HepG2 (cell line): ENCODE data around the gene CITED2. TPM values are rescaled to one million over a fixed set of nuclear protein-coding genes. Genes with fewer than 3 reads are reported as not detected.

Experiments
- AHR ChIP-seq: IDR thresholded peaks from 2 replicates; pipeline ENCODE4 v1.6.1; 2018; ENCODE audit warnings: missing genetic modification reagents, missing compliant biosample characterization
- CREB3 ChIP-seq: sonication (generic); formaldehyde crosslinking; IDR thresholded peaks from 2 replicates; pipeline ENCODE4 v1.5.0; 2020; ENCODE audit warnings: missing genetic modification reagents
- FOSL1 ChIP-seq: sonication (generic); formaldehyde crosslinking; IDR thresholded peaks from 2 replicates; pipeline ENCODE4 v1.9.0; 2021; ENCODE audit warnings: missing genetic modification reagents, borderline replicate concordance
- HNF4G ChIP-seq, 2 experiments: sonication (generic) in 1 of 2; formaldehyde crosslinking in 1 of 2; IDR thresholded peaks; 2 replicates each; pipeline versions ENCODE4 v1.4.0 to v1.6.1; 2011 to 2020; ENCODE audit warnings: borderline replicate concordance in 2 of 2, low read depth in 2 of 2, mild to moderate bottlenecking in 2 of 2, low read length in 1 of 2, missing genetic modification reagents in 1 of 2, moderate library complexity in 1 of 2
- ISL2 ChIP-seq: sonication (generic); formaldehyde crosslinking; IDR thresholded peaks from 2 replicates; pipeline ENCODE4 v1.5.0; 2020; ENCODE audit warnings: missing genetic modification reagents
- MYNN ChIP-seq: sonication (generic); formaldehyde crosslinking; IDR thresholded peaks from 2 replicates; pipeline ENCODE4 v1.4.0; 2020; ENCODE audit warnings: mild to moderate bottlenecking, low read depth, missing genetic modification reagents
- RFX5 ChIP-seq: IDR thresholded peaks from 2 replicates; pipeline ENCODE4 v1.6.1; 2011; ENCODE audit warnings: low read depth, low read length, improper control_type of control experiment
- SNAI1 ChIP-seq: sonication (generic); formaldehyde crosslinking; IDR thresholded peaks from 2 replicates; pipeline ENCODE4 v1.5.0; 2020; ENCODE audit warnings: mild to moderate bottlenecking, missing genetic modification reagents, borderline replicate concordance
- TCF12 ChIP-seq, 2 experiments: fragments of 450-650 bp in 1 of 2; sonication (generic) in 1 of 2; formaldehyde crosslinking in 1 of 2; IDR thresholded peaks; 2 replicates each; pipeline versions ENCODE4 v1.6.1 to v1.8.0; 2017 to 2022; ENCODE audit warnings: antibody characterized with exemption in 1 of 2, mild to moderate bottlenecking in 1 of 2, missing genetic modification reagents in 1 of 2, moderate library complexity in 1 of 2
- ZBED4 ChIP-seq: sonication (generic); formaldehyde crosslinking; IDR thresholded peaks from 2 replicates; pipeline ENCODE4 v1.4.0; 2020; ENCODE audit warnings: missing genetic modification reagents, borderline replicate concordance
- ZNF326 ChIP-seq: sonication (generic); formaldehyde crosslinking; IDR thresholded peaks from 2 replicates; pipeline ENCODE4 v1.4.0; 2020; ENCODE audit warnings: missing genetic modification reagents, borderline replicate concordance
- ZNF550 ChIP-seq: sonication (generic); formaldehyde crosslinking; IDR thresholded peaks from 2 replicates; pipeline ENCODE4 v1.4.0; 2020; ENCODE audit warnings: mild to moderate bottlenecking, missing genetic modification reagents, borderline replicate concordance
- ZNF605 ChIP-seq: sonication (generic); formaldehyde crosslinking; IDR thresholded peaks from 2 replicates; pipeline ENCODE4 v1.8.0; 2022; ENCODE audit warnings: mild to moderate bottlenecking, missing genetic modification reagents
- ZNF678 ChIP-seq: sonication (generic); formaldehyde crosslinking; IDR thresholded peaks from 2 replicates; pipeline ENCODE4 v1.4.0; 2020; ENCODE audit warnings: mild to moderate bottlenecking, missing genetic modification reagents
- ZNF720 ChIP-seq: sonication (generic); formaldehyde crosslinking; IDR thresholded peaks from 2 replicates; pipeline ENCODE4 v1.4.0; 2020; ENCODE audit warnings: missing genetic modification reagents
- ZNF770 ChIP-seq: sonication (generic); formaldehyde crosslinking; IDR thresholded peaks from 2 replicates; pipeline ENCODE4 v1.5.0; 2020; ENCODE audit warnings: mild to moderate bottlenecking, missing genetic modification reagents
- ZNF841 ChIP-seq: sonication (generic); formaldehyde crosslinking; IDR thresholded peaks from 2 replicates; pipeline ENCODE4 v1.8.1; 2023; ENCODE audit warnings: missing genetic modification reagents, borderline replicate concordance
- ZSCAN29 ChIP-seq: sonication (generic); formaldehyde crosslinking; conservative IDR thresholded peaks from 2 replicates; pipeline ENCODE4 v1.4.0; 2020; ENCODE audit warnings: mild to moderate bottlenecking, missing genetic modification reagents
- ZSCAN5A ChIP-seq: sonication (generic); formaldehyde crosslinking; IDR thresholded peaks from 2 replicates; pipeline ENCODE4 v1.8.0; 2022; ENCODE audit warnings: mild to moderate bottlenecking, missing genetic modification reagents, borderline replicate concordance
- polyA plus RNA-seq, 8 experiments: library from polyadenylated mRNA; depleted of rRNA in 3 of 8; stranded (reverse) in 7 of 8; unstranded in 1 of 8; fragments of >200 nt; fragmentation: Illumina TruSeq in 4 of 8; extraction: Trizol in 4 of 8; gene quantifications; 2 replicates each; pipeline versions ENCODE4 v1.2.1 to v1.2.3, GENCODE V29; 2011 to 2016; ENCODE audit warnings: low read depth in 4 of 8, missing spikeins in 1 of 8, mixed read lengths in 1 of 8; ENCODE audit not compliant: insufficient read depth in 1 of 8
- total RNA-seq, 5 experiments: library from RNA; depleted of rRNA; stranded (reverse); fragments of >200 nt; fragmentation: Illumina TruSeq; extraction: Trizol; gene quantifications; 2 replicates each; pipeline ENCODE4 v1.2.3, GENCODE V29; 2016; ENCODE audit warnings: low read depth in 1 of 5
- TF ChIP-seq, protein P1 (sequence below): IDR thresholded peaks from 2 replicates; pipeline ENCODE4 v1.6.1; 2016; ENCODE audit warnings: missing compliant biosample characterization, missing genetic modification reagents, borderline replicate concordance

Gene CITED2
- total and polyA plus RNA-seq, 2 of the 13 experiments (the other 11 are each of a cell fraction or from before 2014, with no cell fraction given) = 17.6 to 57.2 TPM

DNA sequence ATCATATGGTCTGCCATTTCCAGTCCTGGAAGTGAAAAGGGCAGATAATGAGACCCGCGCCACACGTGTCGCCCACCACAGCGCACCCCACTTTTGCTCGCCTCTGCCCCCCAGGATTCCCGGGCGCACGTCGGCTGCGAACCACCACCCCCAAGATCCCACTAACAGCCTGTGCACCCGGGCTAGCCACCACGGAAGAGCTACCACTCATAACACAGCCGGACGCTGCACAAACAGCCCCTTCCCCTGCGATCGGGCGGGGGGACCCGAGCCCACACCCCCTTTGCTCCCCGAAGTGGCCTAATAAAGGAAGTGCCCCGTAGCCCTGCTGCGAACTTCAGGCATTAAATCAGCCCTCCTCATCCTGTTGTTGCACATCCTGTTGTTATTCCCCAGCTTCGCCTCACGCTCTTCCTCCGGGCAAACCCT is 506 bp downstream of the CITED2 start (continued):
- TF ChIP-seq ZNF326 (CRISPR knock-in tag) = no peak
- no peak for TF ChIP-seq ZSCAN5A (CRISPR knock-in tag)
- TF ChIP-seq ISL2 (CRISPR knock-in tag) = no peak
- TF ChIP-seq MYNN (CRISPR knock-in tag) = no peak
- no peak for TF ChIP-seq AHR
- TF ChIP-seq, protein P1, sequence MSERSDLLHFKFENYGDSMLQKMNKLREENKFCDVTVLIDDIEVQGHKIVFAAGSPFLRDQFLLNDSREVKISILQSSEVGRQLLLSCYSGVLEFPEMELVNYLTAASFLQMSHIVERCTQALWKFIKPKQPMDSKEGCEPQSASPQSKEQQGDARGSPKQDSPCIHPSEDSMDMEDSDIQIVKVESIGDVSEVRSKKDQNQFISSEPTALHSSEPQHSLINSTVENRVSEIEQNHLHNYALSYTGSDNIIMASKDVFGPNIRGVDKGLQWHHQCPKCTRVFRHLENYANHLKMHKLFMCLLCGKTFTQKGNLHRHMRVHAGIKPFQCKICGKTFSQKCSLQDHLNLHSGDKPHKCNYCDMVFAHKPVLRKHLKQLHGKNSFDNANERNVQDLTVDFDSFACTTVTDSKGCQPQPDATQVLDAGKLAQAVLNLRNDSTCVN (CRISPR knock-in tag) = no peak
- no peak for TF ChIP-seq ZNF605 (CRISPR knock-in tag)
- no peak for TF ChIP-seq RFX5
- no peak for TF ChIP-seq ZSCAN29 (CRISPR knock-in tag)
- no peak for TF ChIP-seq FOSL1 (CRISPR knock-in tag)
- TF ChIP-seq ZBED4 (CRISPR knock-in tag) = no peak
- TF ChIP-seq TCF12 (IDR thresholded peaks at IDR 0.05) = no peak
- no peak for TF ChIP-seq TCF12 (CRISPR knock-in tag; IDR thresholded peaks at IDR 0.05)
- TF ChIP-seq ZNF841 = no peak; the same call in 1 of the 2 replicates
- TF ChIP-seq SNAI1 (CRISPR knock-in tag) = peak; percentile 70
- no peak for TF ChIP-seq ZNF678 (CRISPR knock-in tag)
- TF ChIP-seq CREB3 (CRISPR knock-in tag) = no peak
- TF ChIP-seq HNF4G (IDR thresholded peaks at IDR 0.05; ENCODE audit: borderline replicate concordance, low read depth, low read length) = no peak
- TF ChIP-seq HNF4G (CRISPR knock-in tag; IDR thresholded peaks at IDR 0.05; ENCODE audit: borderline replicate concordance, low read depth) = no peak
- TF ChIP-seq ZNF770 (CRISPR knock-in tag) = no peak
- TF ChIP-seq ZNF550 (CRISPR knock-in tag) = no peak
- TF ChIP-seq ZNF720 = no peak
